ENCODE measurements around the gene SLC28A2. TPM values are rescaled to one million over a fixed set of nuclear protein-coding genes. Genes with fewer than 3 reads are reported as not detected.

The SLC28A2 gene
- total RNA-seq, 1 experiment from 2014 or later, result not detected

- H3K27me3 ChIP-seq (replicated peaks), result peaks cover 6% of the 10 kb centered on the region; the same call in 1 of the 2 replicates
- no peaks in the 10 kb centered on the region for H3K4me1 ChIP-seq (replicated peaks)
- H3K9me3 ChIP-seq (replicated peaks), result no peaks in the 10 kb centered on the region
- no peak overlapping the region for H3K27ac ChIP-seq
- no peak overlapping the region for H3K4me3 ChIP-seq
- no peaks in the 10 kb centered on the region for H3K36me3 ChIP-seq
- no peak for DNase-seq (ENCODE audit: low read depth in 1 of 2, low spot score in 2 of 2)
These were observed 74.2 kb downstream of the SLC28A2 start for GRCh38 chr15:45326280-45326679.

- Histone ChIP-seq H3K36me3 (no peaks in the 10 kb centered on the region), H3K27ac (no peak overlapping the region), H3K27me3 (replicated peaks) (peaks cover 6% of the 10 kb centered on the region; the same call in 1 of the 2 replicates), H3K9me3 (replicated peaks) (no peaks in the 10 kb centered on the region), H3K4me1 (replicated peaks) (no peaks in the 10 kb centered on the region), H3K4me3 (no peak overlapping the region)
- no peak for DNase-seq (ENCODE audit: low read depth in 1 of 2, low spot score in 2 of 2)
These were observed 74.7 kb downstream of the SLC28A2 start for GRCh38 chr15:45326741-45327140.

Other genes starting within 250 kb of the SLC28A2 start
- 23.1 and 25.9 TPM in 2 replicates for gene SORD, start 229.0 kb upstream of the SLC28A2 start, total RNA-seq (2014; rRNA removed; shearing (Covaris generic))
- not detected in 2 replicates for gene DUOX2, start 138.1 kb upstream of the SLC28A2 start, total RNA-seq (2014; rRNA removed; shearing (Covaris generic))
- not detected in 2 replicates for gene DUOXA2, start 137.9 kb upstream of the SLC28A2 start, total RNA-seq (2014; rRNA removed; shearing (Covaris generic))
- gene DUOXA1, start 122.4 kb upstream of the SLC28A2 start, total RNA-seq (2014; rRNA removed; shearing (Covaris generic)), result not detected in 2 replicates
- gene DUOX1, start 122.2 kb upstream of the SLC28A2 start, total RNA-seq (2014; rRNA removed; shearing (Covaris generic)), result not detected in 2 replicates
- gene SHF, start 64.3 kb upstream of the SLC28A2 start, total RNA-seq (2014; rRNA removed; shearing (Covaris generic)), result 2.0 TPM in 1 of 2 replicates, not detected in the other
- not detected in 2 replicates for gene GATM, start 126.3 kb downstream of the SLC28A2 start, total RNA-seq (2014; rRNA removed; shearing (Covaris generic))